Stimulated activated CD8-positive, alpha-beta memory T cell treated with anti-CD3 and anti-CD28 coated beads, Interleukin-15, amount 100 ng/mL, for 1 hour (primary cell): Measurements from ENCODE around the gene TACC2.
"Not testable (repeated sequence)": the region's sequence is repeated elsewhere in the genome, so short reads cannot be mapped to it uniquely, and the experiment has no call there.

Experiments used
- DNase-seq: peaks from one replicate; pipeline ENCODE4 v3.0.0-alpha.2; 2020; ENCODE audit warnings: low read depth

The TACC2 gene

DNA sequence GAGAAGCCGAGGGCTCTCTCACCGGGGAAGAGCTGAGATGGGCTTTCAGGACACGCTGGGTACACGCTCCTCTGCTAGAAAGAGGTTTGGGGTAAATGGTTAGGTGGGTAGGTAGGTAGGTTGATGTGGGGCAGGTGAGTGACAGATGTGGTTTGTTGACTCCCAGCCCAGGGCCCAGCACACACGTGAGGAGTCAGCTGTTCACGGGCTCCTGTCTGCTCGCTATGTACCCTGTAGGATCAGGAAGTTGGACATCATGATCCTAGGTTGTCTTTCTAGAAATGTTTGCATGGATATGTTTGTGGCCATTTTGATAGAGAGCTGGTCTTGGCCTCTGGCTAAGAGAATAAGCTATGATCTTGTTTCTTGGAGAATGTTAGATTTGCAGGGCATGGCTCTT is 109.0 kb downstream of the TACC2 start:
- no peak for DNase-seq

DNA sequence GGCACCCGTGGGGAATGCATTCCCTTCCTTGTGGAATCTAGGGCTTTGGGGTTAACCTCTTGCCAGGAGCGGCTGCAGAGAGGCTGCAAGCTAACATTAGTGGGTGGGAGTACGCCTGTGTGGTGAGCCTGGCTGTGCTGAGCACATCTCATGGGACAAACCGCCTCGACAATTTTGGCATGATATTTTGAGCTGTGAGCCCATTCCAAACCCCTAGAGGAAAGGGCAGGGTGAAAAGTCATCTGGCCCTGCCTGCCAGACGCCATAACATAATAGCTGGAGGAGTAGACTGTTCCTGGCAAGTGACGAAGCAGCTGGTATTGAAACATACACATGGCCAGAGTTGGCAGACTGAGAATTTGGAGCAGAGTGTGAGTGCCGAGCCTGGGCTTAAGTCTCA is 110.0 kb downstream of the TACC2 start:
- no peak for DNase-seq

DNA sequence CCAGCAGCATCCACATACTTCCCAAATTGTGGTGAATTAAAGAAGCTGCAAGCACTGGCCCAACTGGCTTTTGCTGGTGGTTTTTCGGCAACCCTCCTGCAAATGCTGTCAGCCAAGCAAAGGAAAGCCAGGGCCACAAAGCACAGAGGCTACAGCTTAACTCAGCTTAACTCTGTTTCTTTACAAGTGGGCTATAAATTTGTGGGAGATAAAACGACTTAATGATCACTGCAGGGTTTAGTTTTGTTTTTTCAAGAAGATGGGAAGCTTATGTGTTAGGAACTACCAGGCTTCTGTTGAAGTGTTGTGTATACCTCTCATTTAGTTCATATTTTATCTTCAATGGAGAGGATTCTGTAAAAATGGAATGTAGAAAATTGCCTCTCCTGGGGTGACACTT is 110.6 kb downstream of the TACC2 start:
- no peak for DNase-seq

DNA sequence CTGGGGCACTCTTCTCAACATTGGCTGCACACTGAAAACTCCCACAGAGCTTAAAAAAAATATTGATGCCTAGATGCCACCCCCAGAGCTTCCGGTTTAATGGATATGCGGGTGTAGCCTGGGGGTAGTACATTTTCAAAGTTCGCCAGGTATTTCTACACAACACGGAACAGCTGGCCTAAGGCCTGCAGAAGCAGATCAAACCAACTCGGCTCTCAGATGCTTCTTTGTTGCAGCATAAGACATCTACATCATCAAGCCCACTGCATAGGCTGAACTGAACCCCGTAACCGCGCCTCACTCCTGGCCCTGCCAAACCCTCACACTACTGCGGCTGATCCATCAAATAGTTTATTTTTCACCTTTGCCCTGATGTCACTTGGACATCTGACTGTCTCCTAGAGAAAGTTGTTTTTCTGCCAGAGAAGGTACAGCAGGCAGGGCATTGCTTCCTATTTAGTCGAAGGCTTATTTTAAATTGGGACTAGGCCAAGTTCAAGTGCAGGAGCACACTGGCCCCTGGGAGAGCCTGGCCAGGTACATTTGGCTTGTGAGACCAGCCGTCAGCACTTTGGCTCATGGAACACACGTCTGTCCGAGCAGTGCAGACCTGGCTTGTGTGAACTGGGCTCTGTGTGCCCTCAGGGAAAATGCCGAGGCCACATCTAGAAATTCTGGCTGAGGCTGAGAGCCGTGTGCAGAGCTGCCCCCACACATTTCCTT is 113.3 kb downstream of the TACC2 start:
- DNase-seq: no peak

DNA sequence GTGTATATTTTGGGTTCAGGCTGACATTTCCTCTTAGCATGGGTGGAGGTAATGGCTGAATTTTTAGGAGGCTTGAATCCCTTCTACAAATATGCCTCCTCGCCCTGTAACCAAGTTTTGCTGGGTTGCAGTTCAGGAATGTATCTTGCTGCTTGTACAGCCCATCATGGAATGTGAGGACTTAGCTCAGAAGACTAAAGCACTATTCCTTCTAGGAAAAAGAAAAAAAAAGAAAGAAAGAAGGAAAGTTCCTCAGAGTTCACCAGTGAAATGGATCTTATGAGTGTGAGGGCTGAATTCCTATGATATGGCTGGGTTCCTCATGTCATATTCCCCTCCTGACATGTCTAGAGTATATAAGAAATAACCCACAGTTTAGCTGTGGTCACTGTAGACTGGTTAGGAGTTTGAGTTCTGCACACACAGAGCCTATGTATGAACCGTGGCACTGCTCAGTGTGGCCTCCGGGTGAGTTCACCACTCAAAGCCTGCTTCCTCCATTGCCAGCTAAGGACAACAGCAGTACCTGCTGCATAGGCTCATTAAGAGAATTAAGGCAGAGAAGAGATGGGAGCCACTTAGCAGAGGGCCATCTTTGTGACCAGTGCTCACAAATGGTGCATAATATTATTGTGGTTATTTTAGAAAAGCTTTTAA is 114.0 kb downstream of the TACC2 start:
- DNase-seq: no peak

DNA sequence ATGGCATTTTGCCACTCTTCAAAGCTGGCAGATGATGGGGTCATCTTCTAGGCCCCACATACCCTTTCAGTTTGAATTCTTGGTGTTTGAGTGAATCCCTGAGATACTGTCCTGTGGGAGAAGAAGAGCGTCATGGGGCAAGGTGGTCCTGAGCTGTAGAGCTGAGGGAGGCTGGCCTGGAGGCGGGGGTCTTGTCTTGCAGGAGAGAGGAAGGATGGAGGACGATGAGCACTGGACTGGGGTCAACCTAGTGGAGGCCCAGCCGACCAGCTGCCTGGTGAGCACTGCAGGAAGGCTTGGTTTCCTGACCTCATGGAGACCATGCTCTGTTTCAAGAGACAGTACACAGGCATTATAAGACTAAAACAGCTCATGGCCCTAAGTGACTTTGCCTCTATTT is 114.6 kb downstream of the TACC2 start:
- no peak for DNase-seq

DNA sequence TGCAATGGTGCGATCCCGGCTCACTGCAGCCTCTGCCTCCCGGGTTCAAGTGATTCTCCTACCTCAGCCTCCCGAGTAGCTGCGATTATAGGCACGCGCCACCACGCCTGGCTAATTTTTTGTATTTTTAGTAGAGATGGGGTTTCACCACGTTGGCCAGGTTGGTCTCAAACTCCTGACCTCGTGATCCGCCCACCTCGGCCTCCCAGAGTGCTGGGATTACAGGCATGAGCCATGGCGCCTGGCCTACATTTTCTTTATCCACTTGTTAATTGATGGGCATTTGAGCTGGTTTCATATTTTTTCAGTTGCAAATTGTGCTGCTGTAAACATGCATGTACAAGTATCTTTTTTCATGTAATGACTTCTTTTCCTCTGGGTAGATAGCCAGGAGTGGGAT is 119.8 kb downstream of the TACC2 start:
- not testable (repeated sequence) for DNase-seq

DNA sequence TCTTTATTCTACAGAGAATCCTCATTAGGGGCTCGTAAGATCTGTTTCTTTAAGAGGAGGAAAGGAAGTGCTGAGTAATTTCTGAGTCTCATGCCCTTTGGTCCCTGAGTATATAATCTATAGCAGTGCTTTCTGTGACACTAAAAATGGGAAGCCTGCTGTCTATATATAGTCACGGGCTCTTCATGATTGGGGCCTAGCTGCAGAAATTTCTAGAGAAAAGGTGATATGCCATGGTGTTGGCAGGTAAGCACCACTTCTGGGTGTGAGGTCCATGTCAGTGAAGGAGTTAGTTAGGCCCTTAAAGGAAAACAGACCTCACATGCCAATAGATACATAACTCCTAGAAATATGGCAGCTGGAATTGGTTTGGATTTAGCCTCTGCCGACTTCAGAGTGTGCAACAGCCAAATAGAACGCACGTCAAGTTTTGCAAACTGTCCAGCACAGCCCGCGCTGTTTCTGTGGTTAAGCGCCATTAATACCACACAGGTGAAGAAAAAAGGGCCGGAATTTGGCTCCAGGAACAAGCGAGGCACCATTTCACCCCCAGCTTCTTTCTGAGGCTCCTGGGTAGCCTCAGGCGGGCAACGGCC is 123.2 kb downstream of the TACC2 start:
- DNase-seq: no peak

DNA sequence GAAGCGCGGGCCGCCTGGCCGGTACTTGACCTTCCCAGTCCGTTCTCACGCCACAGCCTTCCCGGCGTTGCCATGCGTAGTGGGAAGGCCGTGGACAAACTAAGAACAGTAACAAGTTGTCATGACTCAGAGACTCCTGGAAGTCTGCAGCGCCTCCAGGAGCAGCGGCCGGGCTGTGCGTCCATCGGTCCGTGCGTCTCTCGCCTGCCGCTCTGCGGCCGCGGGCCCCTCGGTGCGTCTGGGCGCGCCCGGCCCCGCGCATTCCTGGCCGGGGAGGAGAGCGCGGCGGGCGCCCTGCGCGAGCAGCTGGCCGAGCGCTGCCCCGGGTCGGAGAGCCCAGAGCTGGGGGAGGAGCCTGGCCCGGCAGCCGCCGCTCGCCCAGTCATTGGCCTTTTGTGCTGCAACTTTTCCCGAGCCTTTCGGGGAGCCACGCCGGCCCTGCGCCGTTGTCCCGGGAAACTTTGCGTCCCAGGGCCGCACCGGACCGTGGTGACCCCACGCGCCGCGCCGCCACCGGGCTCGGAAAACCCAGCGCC is 123.7 kb downstream of the TACC2 start:
- no peak for DNase-seq

DNA sequence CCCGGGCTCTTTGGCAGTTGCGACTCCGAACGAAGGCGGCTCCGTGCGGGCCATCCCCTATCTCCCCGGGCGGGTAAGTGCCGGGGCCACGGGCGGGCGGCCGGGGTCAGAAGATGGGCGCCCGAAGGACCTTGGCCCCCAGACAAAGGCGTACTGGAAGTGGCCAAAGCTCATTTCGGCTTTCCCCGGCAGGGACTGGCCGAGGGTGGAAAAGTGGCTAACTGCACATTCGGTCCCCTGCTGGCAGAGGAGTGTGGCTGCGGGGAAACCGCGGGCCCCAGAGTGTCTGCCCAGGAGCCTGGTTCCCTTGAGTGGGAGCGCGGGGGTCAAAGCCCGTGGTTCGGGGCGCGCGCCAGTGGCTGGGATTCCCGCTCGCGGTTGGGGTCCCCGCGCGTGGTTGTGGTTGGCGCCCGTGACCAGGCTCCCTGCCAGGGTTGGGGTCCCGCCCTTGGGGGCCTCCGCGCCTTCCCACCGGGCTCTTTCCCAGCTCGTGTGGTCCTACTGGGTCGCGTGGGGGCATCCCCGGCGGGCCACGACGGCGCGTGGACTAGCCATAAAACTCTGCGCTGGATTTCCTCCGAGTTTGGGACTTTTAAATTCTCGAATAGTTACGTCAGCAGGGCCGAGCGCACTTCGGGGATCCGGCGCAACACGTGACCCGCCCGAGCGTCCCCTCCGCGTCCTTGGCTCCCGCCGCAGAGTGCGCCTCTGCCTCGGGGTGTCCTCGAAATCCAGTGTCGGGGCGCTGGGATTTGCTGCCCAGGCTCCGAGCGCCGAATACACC is 124.4 kb downstream of the TACC2 start:
- DNase-seq: no peak

DNA sequence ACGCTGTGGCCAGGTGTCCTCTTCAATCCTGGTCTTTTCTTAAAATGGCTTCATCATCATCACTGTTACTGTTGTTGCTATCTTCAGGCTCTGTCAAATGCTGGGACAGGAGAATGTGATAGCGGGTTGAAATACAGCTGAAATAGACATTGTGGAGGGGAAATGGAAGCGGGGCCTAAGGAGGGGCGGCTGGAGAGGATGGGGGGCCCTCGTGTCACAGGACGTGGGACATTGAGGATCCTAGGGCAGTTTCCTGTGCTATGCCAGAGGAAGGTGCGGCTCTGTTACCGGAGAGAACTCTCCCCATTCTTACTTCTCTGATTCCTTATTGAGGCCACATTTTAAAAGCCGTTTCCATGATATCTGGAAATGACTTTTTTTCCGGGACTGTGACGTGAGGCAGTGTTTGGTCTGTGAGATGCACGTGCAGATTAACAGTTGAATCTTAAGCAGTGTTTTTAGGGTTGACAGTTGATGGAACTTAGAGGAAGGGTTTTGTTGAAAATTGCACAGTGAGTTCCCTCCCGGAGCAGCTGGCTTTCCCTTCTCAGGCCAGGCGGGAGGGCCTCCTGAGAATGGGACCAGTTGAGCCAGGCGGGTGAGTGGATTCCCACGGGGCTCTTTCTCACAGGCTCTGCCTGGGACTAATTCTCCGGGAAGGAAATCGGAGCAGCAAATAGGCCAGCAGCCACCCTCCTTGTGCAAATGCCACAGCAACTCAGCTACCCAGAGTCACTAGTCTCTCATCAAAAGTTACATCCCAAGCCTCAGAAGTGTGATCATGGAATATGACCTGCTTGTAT is 125.2 kb downstream of the TACC2 start:
- DNase-seq: no peak

DNA sequence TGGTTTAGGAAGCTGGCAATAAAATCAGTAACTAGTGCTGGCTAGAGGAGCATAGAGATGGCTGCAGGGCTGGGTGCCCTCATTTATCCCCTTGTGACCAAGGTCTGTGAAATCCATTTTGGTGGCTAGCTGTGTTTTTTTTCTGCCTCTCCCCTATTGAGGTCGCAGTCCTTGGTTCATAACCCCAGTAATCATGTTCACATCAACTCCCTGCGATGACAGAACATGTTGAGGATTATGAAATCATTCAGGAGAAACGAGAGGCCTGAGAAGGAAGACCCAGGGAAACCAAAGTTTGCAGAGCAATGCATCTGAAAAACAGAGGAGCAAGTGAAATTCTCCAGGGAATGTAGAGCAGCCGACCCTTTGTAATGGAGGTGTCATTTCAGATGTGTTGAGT is 126.9 kb downstream of the TACC2 start:
- DNase-seq: no peak

DNA sequence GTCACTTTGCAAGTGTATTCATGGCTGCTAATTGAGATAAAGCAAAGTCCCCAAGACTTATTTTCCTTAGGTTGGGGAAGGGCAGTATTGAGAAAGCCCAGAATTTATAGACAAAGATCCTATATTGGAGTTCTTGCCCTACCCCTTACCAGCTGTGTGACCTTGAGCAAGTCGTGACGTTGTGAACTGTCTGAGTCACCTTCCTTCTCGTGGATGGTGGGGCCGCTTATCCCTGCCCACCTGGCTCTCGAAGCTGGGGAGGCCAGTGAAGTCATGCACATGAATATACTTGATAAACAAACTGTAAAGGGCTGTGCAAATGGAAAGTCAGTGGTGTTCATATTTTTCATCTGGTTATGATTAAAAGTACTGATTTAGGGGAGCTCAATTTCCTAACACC is 127.4 kb downstream of the TACC2 start:
- no peak for DNase-seq

DNA sequence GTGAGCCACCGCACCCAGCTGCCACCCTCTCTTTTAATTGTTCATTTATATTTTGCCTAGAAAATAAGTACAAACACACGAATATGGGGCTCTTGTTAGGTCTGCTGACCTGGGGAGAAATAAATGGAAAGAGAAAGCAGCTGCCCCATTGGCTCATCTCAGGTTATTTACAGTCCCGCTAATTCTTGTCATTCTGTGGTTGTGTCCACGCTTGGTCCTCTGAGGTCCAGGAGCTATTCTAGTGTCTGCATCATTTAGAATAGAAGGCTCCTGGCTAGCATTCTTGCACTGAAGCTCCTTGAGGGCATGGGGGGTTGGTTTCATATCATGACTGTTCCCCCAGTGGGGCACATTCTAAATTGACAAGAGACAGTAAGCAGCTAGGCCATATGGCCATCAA is 128.5 kb downstream of the TACC2 start:
- no peak for DNase-seq

DNA sequence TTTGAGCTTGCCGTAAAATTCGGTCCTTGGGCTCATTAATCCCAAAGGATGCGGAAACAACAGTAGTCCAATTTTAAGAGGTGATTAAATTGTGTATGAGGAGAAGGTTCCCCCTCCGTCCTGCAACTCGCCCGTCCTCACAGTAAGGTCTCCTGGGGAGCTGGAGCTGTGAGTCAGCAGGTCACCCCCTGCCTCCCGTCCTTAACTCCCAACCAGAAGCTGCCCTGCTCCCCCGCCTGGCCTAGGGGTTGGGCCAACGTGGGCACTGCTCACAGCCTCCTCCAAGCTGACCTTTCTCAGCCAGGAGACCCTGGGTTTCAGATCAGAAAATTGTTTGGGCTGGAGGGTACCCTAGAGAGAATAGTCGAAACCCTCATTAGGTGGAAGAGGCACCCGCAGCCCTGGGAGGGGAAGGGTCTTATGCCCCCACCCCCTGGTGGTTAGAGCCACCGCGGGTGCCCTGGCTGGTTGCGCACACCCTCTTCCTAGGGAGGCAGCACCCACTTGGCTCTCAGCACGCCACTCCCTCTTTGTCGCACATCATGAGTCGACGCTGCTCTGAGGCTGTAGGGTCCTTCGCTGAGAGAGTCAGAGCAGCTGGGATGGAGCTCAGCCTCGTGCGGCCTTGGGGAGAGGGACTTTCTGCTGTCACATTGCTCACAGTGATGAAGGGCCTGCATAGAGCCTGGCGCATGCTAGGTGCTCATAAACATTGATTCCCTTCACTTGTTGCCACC is 131.2 kb downstream of the TACC2 start:
- DNase-seq: no peak

DNA sequence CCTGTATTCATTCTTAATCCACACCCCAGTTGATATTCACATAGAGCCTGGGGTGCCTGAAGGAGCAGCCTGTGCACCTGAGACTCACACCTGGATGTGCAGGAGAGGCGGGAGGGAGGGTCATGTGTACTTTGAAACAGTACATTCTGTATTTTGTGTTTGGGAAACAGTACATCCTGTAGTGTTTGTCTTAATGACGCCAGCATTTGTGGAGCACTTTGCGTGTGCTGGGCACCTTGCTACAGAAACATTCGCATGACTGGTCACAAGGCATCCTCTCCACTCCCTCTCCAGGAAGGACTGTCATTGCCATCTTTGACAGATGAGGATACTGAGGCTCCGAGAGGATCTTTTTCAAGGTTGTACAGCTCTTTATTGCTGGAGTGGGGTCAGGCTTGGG is 132.1 kb downstream of the TACC2 start:
- DNase-seq: no peak

DNA sequence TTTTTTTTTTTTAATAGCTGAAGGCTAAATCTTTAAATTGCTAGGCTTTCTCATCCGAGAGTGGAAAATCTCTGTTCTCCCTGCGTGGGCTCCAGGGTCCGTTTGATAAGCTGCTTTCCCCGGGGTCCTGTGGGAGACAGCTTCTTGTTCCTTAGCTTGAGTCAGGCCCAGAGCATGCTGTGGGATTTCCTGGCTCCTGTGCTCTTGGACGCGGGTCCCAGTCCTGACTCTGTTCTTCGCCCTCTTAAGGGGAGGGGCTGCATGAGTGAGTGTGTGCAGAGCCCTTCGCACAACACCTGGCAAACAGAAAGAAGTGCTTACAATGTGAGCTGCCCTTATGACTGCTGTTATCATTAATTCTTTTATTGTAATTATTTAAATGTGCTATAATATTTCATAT is 133.5 kb downstream of the TACC2 start:
- DNase-seq: no peak

DNA sequence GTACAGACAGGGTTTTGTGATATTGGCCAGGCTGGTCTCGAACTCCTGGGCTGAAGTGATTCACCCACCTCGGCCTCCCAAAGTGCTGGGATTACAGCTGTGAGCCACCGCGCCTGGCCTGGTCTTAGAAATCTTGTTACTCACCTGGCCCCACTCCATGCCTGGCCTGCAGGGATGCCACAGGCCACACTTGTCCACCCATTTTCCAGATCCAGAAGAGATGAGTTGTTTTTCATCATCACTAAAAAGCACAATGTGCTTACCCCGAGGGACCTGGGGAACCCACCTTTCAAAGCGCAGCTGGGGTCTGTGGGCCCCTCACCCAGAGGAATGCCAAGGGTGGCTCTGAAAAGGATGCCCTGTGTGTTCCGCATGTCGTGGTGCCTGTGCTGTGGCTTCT is 134.2 kb downstream of the TACC2 start:
- DNase-seq: no peak

DNA sequence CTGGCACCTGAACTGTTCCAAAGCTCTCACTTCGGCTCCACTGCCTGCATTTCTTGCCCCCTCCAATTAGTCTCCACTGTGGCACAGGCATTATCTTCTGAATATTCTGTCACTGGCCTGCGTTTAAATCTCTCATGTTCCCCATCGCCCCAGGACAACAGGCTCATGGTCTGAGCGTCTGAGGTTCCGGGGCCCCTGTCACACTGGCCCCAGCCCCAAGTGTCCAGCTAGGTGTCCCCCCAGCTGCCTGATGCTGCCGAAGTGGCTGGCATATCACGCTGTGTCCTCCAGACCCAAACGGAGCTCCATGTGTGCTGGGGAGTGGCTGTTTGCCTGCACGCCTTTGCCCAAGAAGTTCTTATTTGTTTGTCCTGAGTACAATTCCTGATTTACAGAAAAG is 135.4 kb downstream of the TACC2 start:
- DNase-seq: no peak

DNA sequence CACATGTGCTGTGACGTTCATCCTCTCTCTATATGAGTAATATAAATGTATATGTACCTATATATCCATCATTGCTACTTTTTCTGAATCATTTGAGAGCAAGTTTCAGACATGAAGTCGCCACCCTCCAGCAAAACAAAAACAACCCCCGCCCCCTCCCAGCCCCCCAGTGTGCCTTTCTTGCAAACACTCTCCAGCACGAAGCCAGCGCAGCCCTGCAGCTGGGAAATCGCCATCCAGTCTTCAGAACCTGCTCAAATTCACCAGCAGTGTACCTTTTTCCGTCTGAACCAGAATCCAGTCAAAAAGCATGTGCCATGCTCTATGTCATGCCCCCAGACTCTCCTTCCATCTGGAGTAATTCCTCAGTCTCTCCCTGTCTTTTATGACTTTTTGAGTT is 135.8 kb downstream of the TACC2 start:
- no peak for DNase-seq
